C4-2B (cell line): Measurements from ENCODE around the gene WDR46.

ENCODE experiments used
- H3K27ac ChIP-seq: fragments of 450-650 bp; 2 replicates; pipeline ENCODE4 v1.5.1; 2017
- ZFX ChIP-seq: fragments of 450-650 bp; IDR thresholded peaks from 2 replicates; pipeline ENCODE4 v1.6.1; 2017
- TF ChIP-seq, protein P1 (sequence below): fragments of 450-650 bp; conservative IDR thresholded peaks from 2 replicates; pipeline ENCODE4 v1.5.1; 2017; ENCODE audit warnings: mild to moderate bottlenecking

The WDR46 gene

DNA sequence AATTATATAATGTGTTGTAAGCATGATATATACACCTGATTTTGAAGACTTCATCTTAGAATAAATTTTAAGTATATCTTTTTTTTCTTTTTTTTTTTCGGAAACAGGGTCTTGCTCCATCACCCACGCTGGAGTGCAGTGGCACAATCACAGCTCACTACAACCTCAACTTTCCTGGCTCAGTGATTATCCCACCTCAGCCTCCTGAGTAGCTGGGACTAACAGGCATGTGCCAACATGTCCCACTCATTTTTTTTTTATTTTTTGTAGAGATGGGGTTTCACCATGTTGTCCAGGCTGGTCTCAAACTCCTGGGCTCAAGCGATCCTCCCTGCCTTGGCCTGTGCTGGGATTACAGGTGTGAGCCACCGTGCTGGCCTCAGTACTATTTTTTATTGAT is 34.4 kb downstream of the WDR46 start:
- no peak for TF ChIP-seq ZFX
- TF ChIP-seq, protein P1, sequence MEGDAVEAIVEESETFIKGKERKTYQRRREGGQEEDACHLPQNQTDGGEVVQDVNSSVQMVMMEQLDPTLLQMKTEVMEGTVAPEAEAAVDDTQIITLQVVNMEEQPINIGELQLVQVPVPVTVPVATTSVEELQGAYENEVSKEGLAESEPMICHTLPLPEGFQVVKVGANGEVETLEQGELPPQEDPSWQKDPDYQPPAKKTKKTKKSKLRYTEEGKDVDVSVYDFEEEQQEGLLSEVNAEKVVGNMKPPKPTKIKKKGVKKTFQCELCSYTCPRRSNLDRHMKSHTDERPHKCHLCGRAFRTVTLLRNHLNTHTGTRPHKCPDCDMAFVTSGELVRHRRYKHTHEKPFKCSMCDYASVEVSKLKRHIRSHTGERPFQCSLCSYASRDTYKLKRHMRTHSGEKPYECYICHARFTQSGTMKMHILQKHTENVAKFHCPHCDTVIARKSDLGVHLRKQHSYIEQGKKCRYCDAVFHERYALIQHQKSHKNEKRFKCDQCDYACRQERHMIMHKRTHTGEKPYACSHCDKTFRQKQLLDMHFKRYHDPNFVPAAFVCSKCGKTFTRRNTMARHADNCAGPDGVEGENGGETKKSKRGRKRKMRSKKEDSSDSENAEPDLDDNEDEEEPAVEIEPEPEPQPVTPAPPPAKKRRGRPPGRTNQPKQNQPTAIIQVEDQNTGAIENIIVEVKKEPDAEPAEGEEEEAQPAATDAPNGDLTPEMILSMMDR, result no peak
- H3K27ac ChIP-seq, result no peak overlapping the region

DNA sequence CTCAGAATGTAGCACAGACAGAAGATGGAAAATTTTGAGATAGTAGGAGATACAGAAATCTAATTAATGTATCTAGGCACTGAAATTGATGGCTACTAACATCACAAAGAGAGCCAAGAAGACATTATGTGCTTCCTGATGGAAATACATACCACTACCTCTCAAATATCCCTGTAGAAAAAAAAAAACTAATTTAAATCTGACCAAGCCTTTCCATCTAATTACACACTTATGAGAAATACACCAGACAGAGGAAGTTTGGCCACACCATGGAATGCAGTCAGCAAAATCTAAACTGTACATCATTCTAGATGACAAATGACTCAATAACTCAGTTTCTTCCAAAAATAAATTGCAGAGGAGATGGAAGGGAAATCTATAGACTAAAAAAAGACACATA is 36.3 kb downstream of the WDR46 start:
- TF ChIP-seq, protein P1, result no peak
- TF ChIP-seq ZFX, result no peak
- no peak overlapping the region for H3K27ac ChIP-seq

DNA sequence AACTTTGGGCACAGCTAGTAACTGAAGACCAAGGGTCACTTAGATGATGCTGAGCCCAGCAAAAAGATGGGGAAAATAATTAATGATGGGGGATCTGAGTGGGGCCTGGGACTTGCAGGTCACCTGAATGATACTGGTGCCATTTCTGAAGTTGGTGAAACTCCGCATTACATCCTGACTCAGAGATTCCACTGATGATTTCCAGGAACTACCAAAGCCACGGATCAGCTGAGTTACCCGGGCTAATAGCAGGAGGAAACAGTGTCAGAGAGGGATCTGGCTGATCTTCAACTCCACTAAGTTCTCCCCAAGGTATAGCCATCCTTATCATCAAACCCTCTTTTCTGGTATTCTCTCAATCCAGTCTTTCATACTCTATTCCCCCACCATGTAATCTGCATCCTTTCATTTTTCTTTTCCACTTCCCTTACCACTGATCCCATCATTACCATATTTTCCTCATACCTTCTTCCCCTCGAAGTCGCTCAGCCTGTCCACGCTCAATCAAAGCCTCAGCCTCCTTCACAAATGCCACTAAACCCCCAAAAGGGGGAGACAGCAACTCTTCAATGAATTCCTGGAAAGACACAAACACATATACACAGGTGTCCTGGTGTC is 37.5 kb downstream of the WDR46 start:
- H3K27ac ChIP-seq, result no peak overlapping the region
- TF ChIP-seq, protein P1, result no peak
- no peak for TF ChIP-seq ZFX

DNA sequence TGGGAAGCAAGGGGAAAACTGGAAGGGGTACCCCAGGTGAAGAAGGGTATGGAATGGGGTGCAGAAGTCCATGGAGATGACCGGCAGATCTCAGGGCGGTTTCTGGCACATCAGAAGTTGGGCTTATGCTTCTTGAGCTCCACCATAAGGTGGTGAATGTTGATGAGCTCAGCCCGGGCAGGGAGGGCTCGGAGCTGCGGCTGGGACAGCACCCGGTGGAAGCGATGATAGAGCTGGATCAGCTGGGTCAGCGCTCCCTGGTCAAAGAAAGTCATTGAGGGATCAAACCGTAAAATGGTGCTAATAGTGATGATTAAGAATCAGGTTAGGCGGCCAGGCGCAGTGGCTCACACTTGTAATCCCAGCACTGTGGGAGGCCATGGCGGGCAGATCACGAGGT is 38.3 kb downstream of the WDR46 start:
- H3K27ac ChIP-seq, result peak overlapping the region; percentile 95
- TF ChIP-seq, protein P1, result no peak
- no peak for TF ChIP-seq ZFX

DNA sequence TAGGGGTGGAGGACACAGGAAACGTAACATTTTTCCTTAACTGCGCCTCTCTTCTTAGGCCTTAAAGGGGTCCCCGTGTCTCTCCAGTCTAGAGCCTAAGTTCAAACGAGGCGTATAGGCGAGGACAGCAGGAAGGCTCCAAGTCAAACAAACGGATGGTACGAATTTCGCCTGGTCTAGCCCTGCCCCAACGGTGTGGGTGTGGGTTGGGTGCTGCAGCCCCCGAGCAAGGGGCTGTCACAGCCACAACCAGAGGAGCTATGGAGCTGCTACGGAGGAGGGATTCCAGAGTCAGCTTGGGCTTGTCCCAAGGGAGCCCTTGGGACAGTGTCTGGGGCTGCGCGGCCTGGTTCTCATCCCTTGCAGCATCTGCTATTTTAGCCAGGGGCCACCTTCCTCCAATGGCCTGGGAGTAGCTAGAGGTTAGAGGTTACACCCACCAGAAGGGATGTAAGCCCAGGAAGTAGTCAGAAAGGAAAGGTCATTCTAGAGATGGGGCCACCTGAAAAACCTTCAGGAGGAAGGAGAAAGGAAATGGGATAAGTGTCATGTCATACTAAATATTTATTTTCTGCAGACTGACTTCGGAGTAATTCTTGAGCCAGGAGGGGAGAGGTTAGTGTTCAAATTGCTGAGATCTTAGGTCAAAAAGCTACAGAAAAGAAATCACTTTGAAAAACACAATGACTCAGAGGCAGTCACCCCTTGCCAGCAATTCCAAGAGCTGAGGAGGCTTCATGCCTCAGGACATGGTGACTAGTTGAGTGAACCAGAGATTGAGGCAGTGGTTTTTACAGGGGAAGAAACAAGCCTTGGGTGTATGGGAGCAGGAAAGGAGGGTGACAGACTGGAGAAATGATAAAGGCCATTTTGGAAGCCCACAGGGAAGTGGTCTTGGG is 39.1 kb downstream of the WDR46 start:
- TF ChIP-seq ZFX, result peak; percentile 36; the same call in 1 of the 2 replicates
- TF ChIP-seq, protein P1, result no peak
- H3K27ac ChIP-seq, result peak overlapping the region; percentile 95

DNA sequence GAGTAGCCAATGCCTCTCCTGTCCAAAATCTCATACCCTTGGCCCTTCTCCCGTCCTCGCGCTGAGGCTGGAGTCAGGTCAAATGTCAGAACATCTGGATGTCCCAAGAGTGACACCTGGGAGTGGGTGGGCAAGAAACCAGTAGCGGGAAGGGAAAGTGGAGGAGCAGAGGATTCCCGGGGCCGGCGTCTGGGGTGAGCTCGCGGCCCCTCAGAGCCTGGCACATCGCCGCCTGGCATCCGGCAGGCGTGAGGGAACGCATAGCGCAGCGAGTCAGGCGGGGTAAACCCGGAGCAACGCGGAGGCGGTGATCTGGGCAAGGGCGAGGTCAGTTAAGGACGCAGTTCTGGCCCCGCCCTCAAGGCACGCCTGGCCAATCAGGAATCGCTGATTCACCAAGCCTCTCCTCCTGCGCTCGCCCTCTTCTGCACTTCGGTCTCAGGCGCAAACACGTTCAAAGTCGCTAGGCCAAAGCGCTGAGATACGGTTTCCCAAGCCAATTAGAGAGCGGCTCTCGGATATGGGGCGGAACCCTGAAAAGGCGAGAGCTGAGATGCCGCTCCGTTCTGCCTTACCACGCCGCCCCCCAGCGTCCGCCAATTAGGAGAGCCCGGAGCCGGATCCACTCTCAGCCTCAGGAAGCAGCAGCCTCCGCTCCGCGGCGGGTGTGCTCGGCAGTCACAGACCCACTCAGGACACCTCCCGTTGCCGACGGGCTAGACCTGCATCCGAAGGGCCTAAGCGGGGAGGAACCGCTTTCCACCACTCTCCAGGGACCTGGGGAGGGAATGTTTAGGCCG is 39.9 kb downstream of the WDR46 start:
- no peak for TF ChIP-seq ZFX
- TF ChIP-seq, protein P1, result no peak
- H3K27ac ChIP-seq, result peak overlapping the region; percentile 95

DNA sequence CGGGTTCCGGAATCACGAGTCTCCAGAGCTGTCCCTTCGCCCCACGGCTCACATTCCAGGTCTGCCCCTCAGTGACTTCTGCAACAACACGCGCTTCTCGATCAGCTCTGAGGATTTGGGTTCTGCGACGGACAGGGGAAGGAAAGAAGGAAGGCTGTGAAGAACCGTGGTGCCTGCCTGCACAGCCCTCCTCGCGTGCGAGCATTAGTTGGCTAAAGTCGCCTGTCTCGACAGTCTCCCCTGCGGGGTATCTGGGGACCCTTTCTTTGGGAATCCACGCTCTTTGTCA is 40.5 kb downstream of the WDR46 start:
- TF ChIP-seq, protein P1, result peak; percentile 74
- TF ChIP-seq ZFX, result no peak
- H3K27ac ChIP-seq, result peak overlapping the region; percentile 95
